Measurements from ENCODE around the gene RIBC2. TPM values are rescaled to one million over a fixed set of nuclear protein-coding genes. Genes with fewer than 3 reads are reported as not detected.

The RIBC2 gene
- total and polyA plus RNA-seq, 2 of the 4 experiments (the other 2 are of a cell fraction): 0.29 to 0.36 TPM

DNA sequence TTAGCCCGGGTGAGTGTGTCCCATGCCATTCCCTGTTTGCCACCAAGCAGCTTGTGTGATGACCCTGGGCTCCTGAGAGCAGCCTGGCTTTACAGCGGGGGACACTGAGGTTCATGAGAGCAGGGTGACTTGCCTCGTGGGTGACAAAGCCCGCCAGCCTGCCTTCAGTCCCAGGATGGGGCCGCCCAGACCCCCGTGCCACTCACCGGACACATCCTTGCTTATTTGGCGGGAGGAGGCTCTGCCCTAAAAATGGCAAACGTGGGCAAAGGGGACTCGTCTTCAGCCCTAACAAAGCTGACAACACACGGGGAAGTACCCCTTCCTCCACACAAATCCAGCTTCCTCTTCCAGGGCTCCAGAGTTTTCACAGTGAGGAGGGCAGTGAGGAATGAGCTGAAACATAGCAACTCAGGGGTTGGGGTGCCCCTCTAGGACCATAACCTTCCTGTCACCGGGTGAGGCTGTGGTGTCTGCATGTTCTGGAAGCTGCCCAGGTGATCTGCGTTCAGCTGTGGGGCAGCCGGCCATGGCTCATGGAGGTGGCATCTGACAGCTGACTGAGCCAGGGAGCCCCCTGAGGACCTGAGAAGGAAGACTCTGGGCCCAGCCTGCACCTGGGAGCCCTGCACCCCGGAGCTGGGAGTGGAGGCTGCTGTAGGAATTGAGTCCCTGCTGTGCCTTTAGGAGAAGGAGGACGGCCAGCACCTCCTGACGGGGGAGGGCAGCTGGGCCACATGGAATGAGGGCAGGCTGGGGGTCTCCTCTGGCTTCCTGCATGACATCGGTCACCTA, 16.7 kb downstream of the RIBC2 start:
- H2AK9ac ChIP-seq (replicated peaks; ENCODE audit: low read depth, low read length, poor library complexity): no peak overlapping the region
- POLR2A ChIA-PET (ENCODE audit: unreplicated experiment): no interaction called here
- H3K9me3 ChIP-seq (ENCODE audit: control insufficient read depth, insufficient read depth, low read length): peaks cover 3% of the 10 kb centered on the region
- no peaks in the 10 kb centered on the region for H3K4me1 ChIP-seq (ENCODE audit: control insufficient read depth, insufficient read depth, low read length)
- no peak overlapping the region for H3K9ac ChIP-seq (ENCODE audit: low read depth, low read length)
- H3K4ac ChIP-seq (ENCODE audit: low read depth, low read length): no peak overlapping the region
- no peak overlapping the region for H3K23ac ChIP-seq (ENCODE audit: low read depth, low read length)
- ATAC-seq (ENCODE audit: low read depth): no peak
- no peaks in the 10 kb centered on the region for H3K9me1 ChIP-seq (ENCODE audit: insufficient read depth, low read length)
- H2AK5ac ChIP-seq (ENCODE audit: low read depth, low read length): no peak overlapping the region
- 64% methylated on average over 6 of the region's 18 CpGs; no CpG with 5 or more reads in 1 of the 2 experiments for WGBS, 2 experiments (ENCODE audit: extremely low coverage in 2 of 2, insufficient read length in 1 of 2)
- H2BK20ac ChIP-seq (ENCODE audit: low read depth, low read length): no peak overlapping the region
- no peaks in the 10 kb centered on the region for H3K79me1 ChIP-seq (ENCODE audit: low read depth in 1 of 2, low read length in 2 of 2)
- no peak overlapping the region for H2BK120ac ChIP-seq (ENCODE audit: low read depth, low read length)
- CTCF ChIA-PET: no interaction called here
- DNase-seq: no peak
- peaks cover 19% of the 10 kb centered on the region; the same call in 1 of the 2 replicates for H3K27me3 ChIP-seq (ENCODE audit: control insufficient read depth, insufficient read depth, low read length)
- no peak overlapping the region for H3K27ac ChIP-seq (ENCODE audit: insufficient read depth, low read length)
- dilution Hi-C loops (cut with HindIII; ENCODE audit: low sequenced_read_pairs, unreplicated experiment) (no loop called here), in situ Hi-C loops (cut with MboI; ENCODE audit: low sequenced_read_pairs) (loop anchor here (5.0 kb wide), 1 partner anchor 163 kb away; no protein-coding TSS in a partner anchor), intact Hi-C loops (cut with micrococcal nuclease) (no loop called here)
- H3K18ac ChIP-seq (ENCODE audit: low read depth, low read length): no peak overlapping the region
- no peak overlapping the region for H3K4me2 ChIP-seq (ENCODE audit: low read depth, low read length)
- no peak overlapping the region for H4K91ac ChIP-seq (ENCODE audit: insufficient read depth, low read depth, low read length)
- TF ChIP-seq MXI1 (IDR thresholded peaks at IDR 0.05; ENCODE audit: borderline replicate concordance, low read depth, low read length) (no peak), CHD1 (IDR thresholded peaks at IDR 0.05; ENCODE audit: low read depth, low read length) (no peak), FOS (IDR thresholded peaks at IDR 0.05; ENCODE audit: low read depth, low read length) (no peak), MAZ (IDR thresholded peaks at IDR 0.05; ENCODE audit: borderline replicate concordance, low read depth, low read length) (no peak), CEBPB (IDR thresholded peaks at IDR 0.05; ENCODE audit: low read depth, low read length) (no peak), RAD21 (IDR thresholded peaks at IDR 0.05; ENCODE audit: low read length) (no peak), USF2 (IDR thresholded peaks at IDR 0.05; ENCODE audit: low read depth, low read length) (no peak), RFX5 (IDR thresholded peaks at IDR 0.05; ENCODE audit: low read depth, low read length) (no peak)
- no peak overlapping the region for H3K14ac ChIP-seq (replicated peaks; ENCODE audit: low read depth, low read length)
- H2BK5ac ChIP-seq (ENCODE audit: low read depth, low read length, poor library complexity, severe bottlenecking): no peak overlapping the region
- no peak overlapping the region for H2BK15ac ChIP-seq (ENCODE audit: low read depth, low read length)
- peak overlapping the region; percentile 35 for H2AFZ ChIP-seq (replicated peaks; ENCODE audit: low read length, poor library complexity)
- H4K8ac ChIP-seq (ENCODE audit: low read depth in 2 of 2, low read length in 2 of 2): no peak overlapping the region
- H4K5ac ChIP-seq (ENCODE audit: low read depth, low read length): no peak overlapping the region
- H4K20me1 ChIP-seq (ENCODE audit: insufficient read depth, low read length): no peaks in the 10 kb centered on the region
- no peaks in the 10 kb centered on the region for H3K36me3 ChIP-seq (ENCODE audit: control insufficient read depth, insufficient read depth, low read length)
- no peak overlapping the region for H3K4me3 ChIP-seq (ENCODE audit: insufficient read depth, low read depth, low read length)
- BruUV-seq (replicated peaks): no TSS peak
- H3K56ac ChIP-seq (ENCODE audit: extremely low read depth, insufficient read depth, low read length): no peak overlapping the region

Measured in IMR-90 (cell line).